SIG-M5 (cell line): Measurements from ENCODE around the gene HYAL1.
"Not testable (repeated sequence)": the region's sequence is repeated elsewhere in the genome, so short reads cannot be mapped to it uniquely, and the experiment has no call there.

Experiments used
- DNase-seq: peaks from one replicate; lab custom pipeline; 2025; lab: John Stamatoyannopoulos, UW

The HYAL1 gene

GRCh38 chr3:50272911-50273688 is 30.3 kb downstream of the HYAL1 start:
- DNase-seq = no peak

- DNase-seq = not testable (repeated sequence)
Measured at GRCh38 chr3:50272538-50272910, 30.9 kb downstream of the HYAL1 start.

GRCh38 chr3:50271314-50271936 is 31.9 kb downstream of the HYAL1 start:
- no peak for DNase-seq

DNA sequence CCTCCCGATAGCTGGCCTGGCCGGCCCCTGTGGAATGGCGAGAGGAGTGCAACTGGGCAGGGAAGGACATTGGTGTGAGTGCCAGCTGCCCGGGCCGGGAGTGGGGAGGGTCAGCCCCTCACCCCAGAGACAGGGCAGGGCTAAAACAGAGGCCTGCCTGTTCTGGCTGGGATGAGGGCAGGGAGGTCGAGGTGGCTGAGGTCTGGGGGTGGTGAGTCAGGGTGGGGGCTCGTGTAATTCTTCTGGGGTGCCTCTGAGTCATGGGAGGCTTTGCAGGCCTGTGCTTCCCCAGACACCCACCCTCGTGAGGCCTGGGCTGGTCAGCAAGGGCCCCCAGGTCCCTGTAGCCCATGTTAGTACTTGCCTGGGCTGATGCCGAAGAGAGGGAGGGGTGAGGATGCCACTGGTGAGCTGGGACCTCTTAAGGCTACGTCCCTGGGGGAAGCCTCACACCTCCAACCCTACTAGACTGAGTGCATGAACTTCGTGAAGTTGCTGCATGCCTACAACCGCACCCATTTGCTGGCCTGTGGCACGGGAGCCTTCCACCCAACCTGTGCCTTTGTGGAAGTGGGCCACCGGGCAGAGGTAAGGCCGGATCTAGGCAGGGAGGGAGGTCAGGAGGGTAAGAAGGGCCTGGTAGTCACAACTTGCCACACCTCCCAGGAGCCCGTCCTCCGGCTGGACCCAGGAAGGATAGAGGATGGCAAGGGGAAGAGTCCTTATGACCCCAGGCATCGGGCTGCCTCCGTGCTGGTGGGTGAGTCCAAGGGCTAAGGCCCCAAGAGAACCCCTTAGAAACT is 32.8 kb downstream of the HYAL1 start:
- DNase-seq = no peak

GRCh38 chr3:50269977-50270413 is 33.4 kb downstream of the HYAL1 start:
- no peak for DNase-seq

- no peak for DNase-seq
Measured at GRCh38 chr3:50269460-50269859, 33.9 kb downstream of the HYAL1 start.

DNA sequence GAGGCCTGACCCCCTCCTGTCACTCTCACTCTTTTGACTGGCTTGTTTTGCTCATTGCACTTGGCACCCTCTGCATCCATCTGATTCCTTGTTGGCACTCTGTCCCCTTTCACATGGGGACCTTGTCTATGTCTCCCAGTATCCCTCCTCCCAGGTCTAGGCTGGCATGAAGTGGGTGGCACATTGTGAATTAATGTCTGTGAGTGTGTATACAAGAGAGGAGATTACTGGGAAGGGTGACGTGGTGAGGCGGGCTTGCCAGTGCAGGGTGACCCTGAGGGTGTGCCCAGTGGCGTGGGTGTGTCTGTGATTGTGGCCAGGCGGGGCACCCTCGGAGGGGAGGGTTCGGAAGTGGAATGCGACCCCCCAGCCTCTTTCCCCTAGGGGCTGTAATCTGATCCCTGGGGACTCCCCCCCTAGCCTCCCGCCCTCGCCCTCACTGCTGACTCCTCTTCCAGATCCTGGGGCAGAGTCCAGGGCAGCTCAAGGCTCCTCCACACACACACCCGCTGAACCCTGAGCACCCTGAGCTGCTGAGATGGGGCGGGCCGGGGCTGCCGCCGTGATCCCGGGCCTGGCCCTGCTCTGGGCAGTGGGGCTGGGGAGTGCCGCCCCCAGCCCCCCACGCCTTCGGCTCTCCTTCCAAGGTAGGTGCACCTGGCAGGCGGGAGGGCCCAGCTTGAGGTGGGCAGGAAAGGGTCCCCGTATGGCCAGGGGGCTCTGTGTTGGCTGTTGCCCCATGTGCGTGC is 34.5 kb downstream of the HYAL1 start, which contains the start of gene SEMA3B:
Gene SEMA3B, plus strand, starts transcription at position 445 of the 749 bp plus-strand sequence. Its CDS starts 94 bp downstream, at position 539.
- no peak for DNase-seq

DNA sequence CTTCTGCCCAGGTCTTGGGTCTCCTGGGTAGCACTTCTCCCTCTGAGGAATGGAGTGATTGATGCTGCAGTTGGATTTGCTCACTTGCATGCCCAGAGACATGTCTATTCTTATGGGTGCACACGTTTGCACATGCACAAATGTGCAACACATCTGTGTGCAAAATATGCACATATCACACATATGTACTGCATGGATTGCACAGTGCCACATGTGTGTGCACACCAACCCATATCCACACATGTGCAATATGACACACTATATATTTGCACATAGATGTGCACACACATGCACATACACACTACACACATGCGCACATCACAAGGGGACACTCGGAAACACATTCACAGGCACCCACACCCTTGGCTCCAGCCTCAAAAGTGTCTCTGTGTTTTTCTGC is 35.1 kb downstream of the HYAL1 start:
- DNase-seq = no peak

DNA sequence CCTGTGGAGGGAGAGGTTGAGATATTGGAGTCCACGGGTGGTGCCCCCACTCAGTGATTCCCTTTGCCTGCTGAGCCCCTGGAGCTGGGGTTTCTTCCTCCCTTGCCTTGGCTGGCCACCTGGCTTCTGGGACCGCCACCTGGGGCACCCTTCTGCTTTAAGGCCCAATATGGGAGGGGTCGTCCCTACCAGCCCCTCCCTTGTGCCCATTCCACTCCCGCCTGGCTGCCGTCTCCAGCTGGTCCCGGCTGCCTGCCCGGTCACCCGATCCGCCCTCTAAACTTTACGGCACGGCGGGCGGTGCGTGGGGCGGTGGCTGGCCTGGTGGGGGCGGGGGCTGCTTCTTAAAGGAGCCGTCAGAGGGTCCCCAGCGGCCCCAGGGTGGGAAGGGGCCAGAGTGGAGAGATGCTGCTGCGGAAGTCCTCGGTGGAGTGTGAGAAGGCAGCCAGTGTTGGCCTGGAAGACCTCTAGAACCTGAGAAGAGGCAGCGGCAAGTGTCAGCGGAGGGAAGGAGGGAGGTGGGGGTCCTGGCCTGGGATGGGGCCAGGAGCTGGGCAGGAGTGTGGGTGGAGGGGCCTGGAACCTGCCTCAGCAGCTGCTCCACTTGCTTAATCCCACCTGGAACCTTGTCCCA is 36.0 kb downstream of the HYAL1 start:
- no peak for DNase-seq

GRCh38 chr3:50266836-50267235 is 36.5 kb downstream of the HYAL1 start:
- DNase-seq = no peak

- DNase-seq = no peak
Measured at GRCh38 chr3:50266017-50266416, 37.4 kb downstream of the HYAL1 start.

GRCh38 chr3:50265571-50265970 is 37.8 kb downstream of the HYAL1 start:
- no peak for DNase-seq

DNA sequence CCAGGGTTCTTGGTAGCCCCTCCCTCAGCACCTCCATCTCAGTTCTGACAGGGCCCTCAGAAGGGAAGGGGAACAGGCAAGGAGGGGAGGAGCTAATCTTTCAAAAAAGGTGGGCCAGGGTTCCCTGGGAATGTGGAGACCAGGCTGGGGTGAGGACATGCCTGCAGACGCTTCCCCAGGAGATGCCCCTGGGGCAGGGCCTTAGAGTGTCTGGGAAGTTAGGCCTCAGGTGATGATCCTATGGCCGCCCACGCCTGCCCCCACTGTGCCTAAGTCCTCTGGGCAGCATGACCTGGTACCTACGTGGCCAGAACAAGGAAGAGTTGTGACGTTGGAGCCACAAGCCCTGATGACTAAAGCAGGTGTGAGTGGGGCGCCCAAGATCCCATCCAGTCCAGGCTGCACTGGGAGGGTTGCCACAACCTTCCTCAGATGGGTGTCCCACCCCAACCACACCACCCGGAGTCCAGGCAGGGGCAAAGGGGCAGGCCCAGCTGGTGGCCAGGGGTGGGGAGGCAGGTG is 38.3 kb downstream of the HYAL1 start:
- DNase-seq = no peak

GRCh38 chr3:50264383-50264963 is 38.9 kb downstream of the HYAL1 start:
- no peak for DNase-seq

DNA sequence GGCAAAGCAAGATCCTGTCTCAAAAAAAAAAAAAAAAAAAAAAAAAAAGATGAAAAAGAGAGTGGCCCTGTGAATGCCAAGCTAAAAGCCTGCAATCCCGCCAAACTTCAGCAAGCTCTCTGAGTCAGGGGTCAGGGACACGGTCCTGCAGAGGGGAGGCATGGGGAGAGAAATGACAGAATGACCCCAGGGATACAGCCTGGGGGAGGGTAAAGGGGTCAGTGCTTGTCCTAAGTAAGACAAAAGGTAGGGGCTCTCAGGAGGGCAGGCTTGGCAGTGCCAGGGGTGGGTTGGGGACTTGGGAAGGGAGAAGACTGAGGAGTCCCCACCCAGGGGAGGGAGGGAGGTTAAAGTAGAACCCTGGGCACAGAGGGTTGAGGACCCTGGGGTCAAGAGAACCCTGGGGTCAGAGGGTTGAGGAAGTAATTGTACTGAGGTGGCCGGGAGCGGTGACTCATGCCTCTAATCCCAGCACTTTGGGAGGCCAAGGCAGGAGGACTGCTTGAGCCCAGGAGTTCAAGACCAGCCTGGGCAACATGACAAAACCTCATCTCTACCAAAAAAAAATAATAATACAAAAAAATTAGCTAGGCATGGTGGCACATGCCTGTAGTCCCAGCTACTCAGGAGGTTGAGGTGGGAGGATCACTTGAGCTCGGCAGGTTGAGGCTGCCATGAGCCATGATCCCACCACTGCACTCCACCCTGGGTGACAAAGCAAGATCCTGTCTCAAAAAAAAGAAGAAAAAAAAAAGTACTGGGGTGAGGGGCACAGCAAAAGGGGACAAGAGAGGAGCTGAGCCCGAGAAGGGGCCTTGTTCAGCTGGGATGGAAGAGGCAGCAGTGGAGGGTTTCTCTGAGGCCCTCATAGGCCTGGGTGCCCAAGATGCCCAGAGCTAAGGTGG is 39.6 kb downstream of the HYAL1 start:
- DNase-seq = no peak

DNA sequence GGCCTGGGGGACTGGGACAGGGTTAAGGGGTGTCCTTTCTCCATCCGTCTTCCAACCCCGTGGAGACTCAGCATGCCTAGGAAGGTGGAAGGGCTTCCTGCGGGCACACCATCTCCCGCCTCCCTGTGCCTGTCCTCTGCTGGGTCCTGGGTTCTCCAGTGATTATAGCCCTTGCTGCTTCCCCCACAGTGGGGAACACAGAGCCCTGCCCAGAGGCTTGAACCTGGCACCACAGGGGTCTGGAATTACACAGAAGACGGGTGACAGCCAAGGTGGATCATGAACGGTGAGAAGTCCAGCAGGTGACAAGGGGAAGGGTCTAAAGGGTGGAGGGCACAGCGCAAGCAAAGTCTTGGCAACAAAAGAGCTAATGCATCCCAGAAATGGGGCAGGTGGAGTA is 40.6 kb downstream of the HYAL1 start:
- DNase-seq = no peak

- DNase-seq = not testable (repeated sequence)
Measured at GRCh38 chr3:50262200-50262599, 41.2 kb downstream of the HYAL1 start.

DNA sequence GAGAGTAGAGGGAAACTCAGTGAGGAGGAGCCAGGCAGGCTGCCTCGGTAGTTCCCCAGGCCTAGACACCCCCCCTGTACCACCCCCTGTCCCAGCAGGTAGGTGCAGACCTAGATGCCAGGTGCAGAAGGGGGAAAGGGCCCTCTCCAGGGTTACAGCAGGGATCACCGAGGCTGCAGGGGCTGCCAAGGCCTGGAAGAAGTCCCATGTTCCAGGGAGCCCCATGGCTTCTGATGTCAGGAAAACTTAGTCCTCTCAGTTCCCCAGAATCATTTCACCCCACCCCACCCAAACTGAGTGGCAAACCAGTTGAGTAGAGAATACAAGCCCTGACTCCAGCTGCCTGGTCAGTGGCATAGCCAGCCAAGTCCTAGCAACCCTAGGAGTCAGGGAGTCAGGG is 41.9 kb downstream of the HYAL1 start:
- DNase-seq = no peak

DNA sequence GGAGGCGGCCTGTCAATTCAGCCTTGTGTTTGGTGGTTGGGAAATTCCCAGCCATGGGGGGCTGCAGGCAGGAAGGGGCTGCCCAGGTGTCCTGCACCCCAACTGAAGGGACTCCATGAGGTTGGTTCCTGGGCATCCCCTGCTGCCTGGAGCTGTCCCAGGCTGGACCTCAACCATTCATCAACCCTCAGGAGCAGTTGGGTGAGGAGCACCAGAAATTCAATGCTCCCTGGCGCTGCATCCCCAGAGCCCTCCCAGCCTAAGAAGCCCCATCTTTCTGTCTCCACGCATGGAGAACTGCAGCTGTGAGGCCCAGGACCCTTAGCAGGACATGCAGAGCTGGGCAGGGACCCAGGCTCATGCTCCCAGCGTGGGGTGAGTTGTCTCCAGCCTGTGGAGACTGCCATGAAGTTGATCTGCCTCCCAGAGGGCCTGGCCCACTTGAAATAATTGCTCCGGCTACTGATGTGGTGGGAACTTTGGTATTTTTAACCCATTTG is 42.4 kb downstream of the HYAL1 start:
- DNase-seq = no peak
